ENCODE results near the gene CORO2A.

Gene CORO2A

GRCh38 chr9:98219364-98219716, 26.9 kb upstream of the CORO2A start:
- no peak for DNase-seq

GRCh38 chr9:98218562-98219363, 26.3 kb upstream of the CORO2A start:
- DNase-seq, result no peak

GRCh38 chr9:98217255-98217654, 24.8 kb upstream of the CORO2A start:
- peak in 2 of 3 donors; percentile 26 to 44 for DNase-seq

- no peak for DNase-seq
These were observed 24.0 kb upstream of the CORO2A start for GRCh38 chr9:98216391-98216790.

- no peak for DNase-seq
These were observed 23.4 kb upstream of the CORO2A start for GRCh38 chr9:98215821-98216220.

- no peak for DNase-seq
These were observed 22.8 kb upstream of the CORO2A start for GRCh38 chr9:98215271-98215670.

- no peak for DNase-seq
These were observed 22.4 kb upstream of the CORO2A start for GRCh38 chr9:98214811-98215210.

GRCh38 chr9:98211260-98211659, 18.8 kb upstream of the CORO2A start:
- no peak for DNase-seq

- DNase-seq, result no peak
These were observed 18.0 kb upstream of the CORO2A start for GRCh38 chr9:98210435-98210834.

- no peak for DNase-seq
These were observed 17.1 kb upstream of the CORO2A start for GRCh38 chr9:98209530-98209929.

- no peak for DNase-seq
These were observed 16.2 kb upstream of the CORO2A start for GRCh38 chr9:98208635-98209034.

- DNase-seq, result no peak
These were observed 15.2 kb upstream of the CORO2A start for GRCh38 chr9:98207606-98208005.

- no peak for DNase-seq
These were observed 14.3 kb upstream of the CORO2A start for GRCh38 chr9:98206754-98207153.

GRCh38 chr9:98204692-98205091, 12.3 kb upstream of the CORO2A start:
- DNase-seq, result no peak

GRCh38 chr9:98203153-98203552, 10.7 kb upstream of the CORO2A start:
- no peak for DNase-seq

GRCh38 chr9:98202252-98202651, 9.8 kb upstream of the CORO2A start:
- DNase-seq, result no peak

- DNase-seq, result no peak
These were observed 9.3 kb upstream of the CORO2A start for GRCh38 chr9:98201749-98202148.

GRCh38 chr9:98201102-98201501, 8.7 kb upstream of the CORO2A start:
- no peak for DNase-seq

GRCh38 chr9:98199388-98200033, 7.1 kb upstream of the CORO2A start:
- DNase-seq, result no peak

- DNase-seq, result no peak
These were observed 3.2 kb upstream of the CORO2A start for GRCh38 chr9:98195671-98196070.

- DNase-seq, result peak in 1 of 3 donors; percentile 13
These were observed 1.0 kb upstream of the CORO2A start for GRCh38 chr9:98193336-98193944.

GRCh38 chr9:98191671-98192502, 550 bp downstream of the CORO2A start:
- DNase-seq, result peak; percentile 48 to 69 (median 51)

- no peak for DNase-seq
These were observed 1.2 kb downstream of the CORO2A start for GRCh38 chr9:98191181-98191608.
